KMS-11 (cell line): Measurements from ENCODE around the gene PCDH1.

ENCODE experiments used
- H2AFZ ChIP-seq: fragments of 200-600 bp; sonication (generic); 2 replicates; pipeline ENCODE4 v1.6.1; 2016; ENCODE audit warnings: antibody characterized with exemption, mixed run types, low read depth
- H3K27ac ChIP-seq: fragments of 200-600 bp; sonication (generic); 2 replicates; pipeline ENCODE4 v1.6.1; 2016; ENCODE audit warnings: mild to moderate bottlenecking, mixed run types
- H3K27me3 ChIP-seq: fragments of 200-600 bp; sonication (generic); 2 replicates; pipeline ENCODE4 v1.6.1; 2017; ENCODE audit warnings: mild to moderate bottlenecking, low read depth, mixed run types, moderate library complexity; ENCODE audit not compliant: insufficient read depth
- H3K36me3 ChIP-seq: fragments of 200-600 bp; sonication (generic); 2 replicates; pipeline ENCODE4 v1.6.1; 2017; ENCODE audit warnings: mild to moderate bottlenecking, mixed run types; ENCODE audit not compliant: insufficient read depth
- H3K4me1 ChIP-seq: fragments of 200-600 bp; sonication (generic); 2 replicates; pipeline ENCODE4 v1.6.1; 2016; ENCODE audit warnings: mild to moderate bottlenecking, low read depth, mixed run types; ENCODE audit not compliant: poor library complexity, severe bottlenecking
- H3K4me2 ChIP-seq: fragments of 200-600 bp; sonication (generic); 2 replicates; pipeline ENCODE4 v1.7.0; 2016; ENCODE audit warnings: mild to moderate bottlenecking, mixed run types
- H3K4me3 ChIP-seq: fragments of 200-600 bp; sonication (generic); IDR thresholded peaks from 2 replicates; pipeline ENCODE4 v1.6.1; 2017; ENCODE audit warnings: low read depth, low read length, mixed read lengths; ENCODE audit not compliant: insufficient read depth
- H3K79me2 ChIP-seq: fragments of 200-600 bp; sonication (generic); 2 replicates; pipeline ENCODE4 v1.6.1; 2016; ENCODE audit warnings: low read depth, mixed run types; ENCODE audit not compliant: insufficient read depth
- H3K9ac ChIP-seq: fragments of 200-600 bp; sonication (generic); 2 replicates; pipeline ENCODE4 v1.6.1; 2016; ENCODE audit warnings: mild to moderate bottlenecking, mixed run types
- H4K20me1 ChIP-seq: fragments of 200-600 bp; sonication (generic); 2 replicates; pipeline ENCODE4 v1.6.1; 2016; ENCODE audit warnings: mild to moderate bottlenecking, mixed run types; ENCODE audit not compliant: insufficient read depth
- CTCF ChIP-seq: fragments of 200-600 bp; sonication (generic); conservative IDR thresholded peaks from 2 replicates; pipeline ENCODE4 v1.6.1; 2017; ENCODE audit warnings: low read depth, mild to moderate bottlenecking, antibody characterized with exemption, low read length, moderate library complexity, mixed read lengths

Gene PCDH1

GRCh38 chr5:141804475-141804874 is 73.7 kb downstream of the PCDH1 start:
- Histone ChIP-seq H4K20me1 (no peaks in the 10 kb centered on the region), H3K4me2 (no peak overlapping the region), H3K36me3 (no peaks in the 10 kb centered on the region), H3K79me2 (no peaks in the 10 kb centered on the region), H2AFZ (no peak overlapping the region), H3K4me3 (no peak overlapping the region), H3K27me3 (0 out of 2 replicates have a peak, but pooled peaks cover under 1% of the 10 kb centered on the region), H3K4me1 (no peaks in the 10 kb centered on the region), H3K9ac (no peak overlapping the region), H3K27ac (no peak overlapping the region)
- no peak for TF ChIP-seq CTCF
